Left ventricle myocardium inferior (tissue), 1 donor: ENCODE measurements around the gene RCBTB2. TPM values are rescaled to one million over a fixed set of nuclear protein-coding genes. Genes with fewer than 3 reads are reported as not detected.

Experiments
- DNase-seq: peaks from one replicate; pipeline ENCODE4 v3.0.0-alpha.2; 2020
- H3K27ac ChIP-seq: fragments of 200-600 bp; replicated peaks from 2 replicates; pipeline ENCODE4 v1.8.0; 2021
- H3K27me3 ChIP-seq: fragments of 200-600 bp; 2 replicates; pipeline ENCODE4 v1.8.0; 2021; ENCODE audit warnings: low read depth
- H3K36me3 ChIP-seq: fragments of 200-600 bp; 2 replicates; pipeline ENCODE4 v1.8.0; 2021
- H3K4me1 ChIP-seq: fragments of 200-600 bp; 2 replicates; pipeline ENCODE4 v1.8.0; 2021
- H3K4me3 ChIP-seq: fragments of 200-600 bp; 2 replicates; pipeline ENCODE4 v1.8.0; 2021; ENCODE audit warnings: mild to moderate bottlenecking, moderate library complexity
- H3K9me3 ChIP-seq: fragments of 200-600 bp; replicated peaks from 2 replicates; pipeline ENCODE4 v1.8.0; 2021
- intact Hi-C: fragments of 100-400 bp; cut with micrococcal nuclease; formaldehyde crosslinking; loops from one replicate; pipeline ENCODE4 v1.11.0; 2022
- total RNA-seq: library from RNA; stranded (reverse); fragmentation: NEBNext Ultra II Directional; extraction: Animal tissue kit (Norgen Biotek cat#: 25700); gene quantifications from one replicate; pipeline ENCODE4 v1.2.1, GENCODE V29; 2021
- TF ChIP-seq, protein P1 (sequence below): fragments of 200-600 bp; IDR thresholded peaks from 2 replicates; pipeline ENCODE4 v1.8.0; 2021; ENCODE audit warnings: antibody characterized with exemption, mild to moderate bottlenecking, borderline replicate concordance
- donor health status: DM: no; HTN: yes; CAD: no; lungs with severe emphysema.

RCBTB2 gene
- total RNA-seq, 1 donor from 2014 or later: 14.8 TPM

DNA sequence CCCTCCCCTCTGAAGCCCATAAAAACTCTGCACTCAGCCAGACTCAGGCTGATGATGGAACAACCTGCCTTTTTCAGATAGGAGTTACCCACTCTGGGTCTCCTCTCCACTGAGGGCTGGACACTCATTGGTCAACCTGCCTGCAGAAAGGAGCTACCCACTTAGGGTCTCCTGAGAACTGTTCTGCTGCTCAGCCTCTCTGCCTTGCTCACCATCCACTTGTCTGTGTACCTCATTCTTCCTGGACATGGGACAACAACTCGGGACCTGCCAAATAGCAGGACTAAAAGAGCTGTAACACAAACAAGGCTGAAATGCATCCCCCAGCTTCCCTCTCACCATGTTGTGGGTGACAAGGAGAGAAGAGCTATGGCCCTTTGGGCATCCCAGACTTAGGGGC, 18.4 kb upstream of the RCBTB2 start:
- Histone ChIP-seq H3K27me3 (no peaks in the 10 kb centered on the region), H3K9me3 (peaks cover 49% of the 10 kb centered on the region), H3K4me1 (no peaks in the 10 kb centered on the region), H3K27ac (no peak overlapping the region), H3K36me3 (no peaks in the 10 kb centered on the region), H3K4me3 (no peak overlapping the region)
- TF ChIP-seq, protein P1, sequence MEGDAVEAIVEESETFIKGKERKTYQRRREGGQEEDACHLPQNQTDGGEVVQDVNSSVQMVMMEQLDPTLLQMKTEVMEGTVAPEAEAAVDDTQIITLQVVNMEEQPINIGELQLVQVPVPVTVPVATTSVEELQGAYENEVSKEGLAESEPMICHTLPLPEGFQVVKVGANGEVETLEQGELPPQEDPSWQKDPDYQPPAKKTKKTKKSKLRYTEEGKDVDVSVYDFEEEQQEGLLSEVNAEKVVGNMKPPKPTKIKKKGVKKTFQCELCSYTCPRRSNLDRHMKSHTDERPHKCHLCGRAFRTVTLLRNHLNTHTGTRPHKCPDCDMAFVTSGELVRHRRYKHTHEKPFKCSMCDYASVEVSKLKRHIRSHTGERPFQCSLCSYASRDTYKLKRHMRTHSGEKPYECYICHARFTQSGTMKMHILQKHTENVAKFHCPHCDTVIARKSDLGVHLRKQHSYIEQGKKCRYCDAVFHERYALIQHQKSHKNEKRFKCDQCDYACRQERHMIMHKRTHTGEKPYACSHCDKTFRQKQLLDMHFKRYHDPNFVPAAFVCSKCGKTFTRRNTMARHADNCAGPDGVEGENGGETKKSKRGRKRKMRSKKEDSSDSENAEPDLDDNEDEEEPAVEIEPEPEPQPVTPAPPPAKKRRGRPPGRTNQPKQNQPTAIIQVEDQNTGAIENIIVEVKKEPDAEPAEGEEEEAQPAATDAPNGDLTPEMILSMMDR: no peak
- no peak for DNase-seq
- intact Hi-C loops: no loop called here

DNA sequence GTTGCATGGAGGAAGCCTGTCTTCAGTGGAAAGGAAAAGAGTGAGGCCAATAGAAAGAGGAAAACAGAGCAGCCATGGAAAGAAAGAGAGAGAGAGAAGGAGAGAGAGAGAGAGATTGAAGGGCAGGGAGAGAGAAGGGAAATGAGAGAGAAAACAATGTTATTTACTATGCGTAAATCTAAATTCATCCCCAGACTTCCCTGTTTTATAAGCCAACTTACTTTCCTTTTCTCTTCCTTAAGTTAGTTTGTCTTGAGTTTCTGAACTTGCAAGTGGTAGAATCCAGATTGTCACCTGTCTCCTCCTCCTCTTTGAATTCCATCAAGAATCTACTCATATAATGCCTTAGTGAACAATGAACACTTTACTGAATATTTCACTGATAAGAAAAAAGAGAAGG, 16.8 kb upstream of the RCBTB2 start:
- DNase-seq: no peak
- TF ChIP-seq, protein P1: no peak
- Histone ChIP-seq H3K27ac (no peak overlapping the region), H3K4me3 (no peak overlapping the region), H3K36me3 (no peaks in the 10 kb centered on the region), H3K4me1 (no peaks in the 10 kb centered on the region), H3K27me3 (no peaks in the 10 kb centered on the region), H3K9me3 (peaks cover 35% of the 10 kb centered on the region)
- intact Hi-C loops: no loop called here

DNA sequence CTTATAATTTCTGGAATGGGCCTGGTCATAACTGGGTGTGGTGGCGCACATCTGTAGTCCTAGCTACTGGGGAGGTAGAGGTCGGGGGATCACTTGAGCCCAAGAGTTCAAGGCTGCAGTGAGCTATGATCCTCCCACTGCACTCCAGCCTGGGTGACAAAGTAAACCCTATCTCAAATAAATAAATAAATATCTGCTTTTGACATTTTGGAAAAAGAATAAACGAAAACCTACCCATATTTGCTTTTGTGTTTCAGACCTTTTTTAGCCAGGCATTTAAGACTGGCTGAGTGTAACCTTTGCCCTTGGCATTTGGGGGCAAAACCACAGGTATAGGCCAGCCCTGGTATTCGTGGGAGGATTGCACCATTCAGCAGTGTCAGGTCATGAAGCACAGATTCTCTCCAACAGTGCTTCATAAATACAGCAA, 14.8 kb upstream of the RCBTB2 start:
- DNase-seq: no peak
- Histone ChIP-seq H3K27me3 (no peaks in the 10 kb centered on the region), H3K4me1 (peaks cover 17% of the 10 kb centered on the region), H3K9me3 (peaks cover 26% of the 10 kb centered on the region), H3K27ac (no peak overlapping the region), H3K4me3 (no peak overlapping the region), H3K36me3 (no peaks in the 10 kb centered on the region)
- intact Hi-C loops: no loop called here
- TF ChIP-seq, protein P1: no peak

DNA sequence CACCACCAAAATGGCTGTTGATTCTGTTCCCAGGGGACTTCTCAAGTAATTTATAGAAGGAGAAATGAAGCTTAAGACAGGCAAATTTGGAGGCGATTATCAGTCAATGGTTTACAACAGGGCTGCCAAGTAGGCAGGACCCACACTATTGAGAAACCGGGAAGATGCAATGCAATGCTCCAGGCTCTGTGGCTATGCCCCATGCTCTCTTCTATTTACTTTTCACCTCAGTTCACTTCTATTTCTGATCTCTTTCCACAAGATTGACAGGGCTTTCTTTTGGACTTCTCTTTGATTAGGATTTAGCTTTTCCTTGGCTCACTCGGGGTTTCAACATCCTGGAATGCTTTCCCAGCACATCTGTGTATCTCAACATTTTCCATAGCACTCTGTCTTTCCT, 12.7 kb upstream of the RCBTB2 start:
- no peak overlapping the region for H3K4me3 ChIP-seq
- H3K27ac ChIP-seq: no peak overlapping the region
- no peaks in the 10 kb centered on the region for H3K36me3 ChIP-seq
- no peak for DNase-seq
- intact Hi-C loops: no loop called here
- TF ChIP-seq, protein P1: no peak
- H3K9me3 ChIP-seq: peaks cover 5% of the 10 kb centered on the region
- H3K4me1 ChIP-seq: peaks cover 29% of the 10 kb centered on the region
- no peaks in the 10 kb centered on the region for H3K27me3 ChIP-seq

DNA sequence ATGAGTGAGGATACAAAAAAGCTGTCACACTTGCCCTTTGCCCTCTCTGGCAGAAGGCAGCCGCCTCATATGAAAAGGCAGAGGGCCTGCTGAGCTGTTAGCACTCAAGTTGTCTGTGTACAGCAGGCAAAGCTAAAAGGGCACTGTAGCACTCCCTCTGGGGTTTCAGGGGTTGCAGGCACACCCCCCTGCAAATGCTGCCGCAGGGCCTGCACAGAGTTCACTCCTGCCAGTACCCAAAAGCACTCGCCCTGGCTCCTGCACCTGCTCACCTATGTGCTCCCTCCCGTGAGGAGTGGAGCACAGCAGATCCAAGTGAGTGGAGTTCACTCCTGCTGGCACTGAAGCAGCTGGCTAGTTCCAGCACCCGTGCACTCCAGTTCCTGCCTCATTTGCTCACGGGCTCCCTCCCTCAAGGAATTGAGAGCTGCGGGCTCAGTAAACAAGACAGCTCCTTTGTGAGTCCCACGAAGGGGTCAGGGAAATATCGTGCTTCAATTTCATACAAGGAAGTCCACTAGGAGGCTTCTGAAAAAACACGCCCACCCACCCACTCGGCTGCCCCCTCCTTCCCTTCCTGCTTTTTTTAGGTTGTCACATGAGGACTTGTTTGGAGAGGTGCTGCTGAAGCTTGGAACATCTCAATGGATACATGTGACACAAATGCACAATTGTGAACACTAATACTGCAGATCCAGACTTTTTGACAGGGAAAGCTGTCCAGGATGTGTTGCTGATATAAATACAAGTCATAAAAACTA, 9.9 kb upstream of the RCBTB2 start:
- TF ChIP-seq, protein P1: peak; percentile 40
- no peaks in the 10 kb centered on the region for H3K36me3 ChIP-seq
- peak; percentile 64 for DNase-seq
- H3K27me3 ChIP-seq: no peaks in the 10 kb centered on the region
- peak overlapping the region; percentile 90 for H3K27ac ChIP-seq
- peaks cover 29% of the 10 kb centered on the region for H3K4me1 ChIP-seq
- intact Hi-C loops: no loop called here
- H3K9me3 ChIP-seq: no peaks in the 10 kb centered on the region
- H3K4me3 ChIP-seq: peak overlapping the region; percentile 44
